K562 (cell line): ENCODE results near the gene HIF1A. TPM values are rescaled to one million over a fixed set of nuclear protein-coding genes. Genes with fewer than 3 reads are reported as not detected.
A peak's percentile ranks its signal among the peaks of the same experiment; 100 is the strongest.

ENCODE experiments used
- ATAC-seq: fragments of 200-7000 bp; cut with Tn5 transposase; 3 replicates; pipeline ENCODE4 v1.9.1; 2020; ENCODE audit warnings: moderate library complexity
- BruUV-seq: library from RNA; stranded (reverse); fragments of 400-500 nt; replicated peaks from 2 replicates; lab custom pipeline; 2021; lab: Mats Ljungman, UMichigan
- CTCF ChIA-PET: fragments of 300-600 bp; formaldehyde crosslinking; extraction: SDS; loops from one replicate; lab custom pipeline; 2021; ENCODE audit warnings: low intra/inter-chr PET ratio; lab: Yijun Ruan, JAX
- POLR2A ChIA-PET: fragments of 300-600, 350-650 bp; sonication (Branson Sonifier 250); formaldehyde crosslinking; extraction: SDS; loops from one replicate; lab custom pipeline; 2021; ENCODE audit warnings: antibody characterized with exemption, inconsistent platforms; lab: Yijun Ruan, JAX
- DNase-seq, 4 experiments: peaks; one replicate each; pipeline versions ENCODE4 v3.0.0 to v3.0.0-alpha.2; 2011 to 2018; ENCODE audit warnings: low spot score in 3 of 4, mixed read lengths in 3 of 4; ENCODE audit errors: extremely low read depth in 1 of 4
- FAIRE-seq: peaks from 2 replicates; lab custom pipeline; 2011; peaks lifted over from hg19 to GRCh38; lab: Jason Lieb, UNC
- H2AFZ ChIP-seq: 2 replicates; pipeline ENCODE4 v1.6.0; 2011; ENCODE audit warnings: low read depth, low read length, control low read depth, inconsistent platforms
- H3K27ac ChIP-seq: fragments of 200-600 bp; 3 replicates; pipeline ENCODE4 v1.8.0; 2011; ENCODE audit warnings: low read depth, mild to moderate bottlenecking, control low read depth, inconsistent platforms, low read length, moderate library complexity, mixed read lengths; ENCODE audit errors: extremely low read depth
- H3K27me3 ChIP-seq, 2 experiments: fragments of 300-600 bp in 1 of 2; 2 replicates in 1 of 2; 3 replicates in 1 of 2; pipeline versions ENCODE4 v1.6.0 to v1.8.0; 2011; ENCODE audit warnings: inconsistent platforms in 2 of 2, low read length in 2 of 2, mild to moderate bottlenecking in 1 of 2, mixed read lengths in 1 of 2, moderate library complexity in 1 of 2; ENCODE audit not compliant: control insufficient read depth in 2 of 2, insufficient read depth in 2 of 2
- H3K36me3 ChIP-seq: fragments of 300-600 bp; 3 replicates; pipeline ENCODE4 v1.8.0; 2011; ENCODE audit warnings: mild to moderate bottlenecking, low read length, inconsistent platforms; ENCODE audit not compliant: control insufficient read depth, insufficient read depth
- H3K4me1 ChIP-seq, 2 experiments: fragments of 200-600 bp in 1 of 2; replicated peaks in 1 of 2; 2 replicates in 1 of 2; 3 replicates in 1 of 2; pipeline versions ENCODE4 v1.5.1 to v1.8.0; 2011; ENCODE audit warnings: inconsistent platforms in 2 of 2, low read length in 2 of 2, mild to moderate bottlenecking in 1 of 2, mixed read lengths in 1 of 2, moderate library complexity in 1 of 2; ENCODE audit not compliant: control insufficient read depth in 2 of 2, insufficient read depth in 2 of 2
- H3K4me2 ChIP-seq: 2 replicates; pipeline ENCODE4 v1.6.1; 2011; ENCODE audit warnings: low read length, control low read depth, inconsistent platforms, mixed read lengths; ENCODE audit not compliant: insufficient read depth
- H3K4me3 ChIP-seq: fragments of 200-600 bp; sonication (generic), shearing (Covaris generic); 2 replicates; pipeline ENCODE4 v1.5.1; 2016; ENCODE audit warnings: control low read depth, inconsistent platforms
- H3K79me2 ChIP-seq: fragments of 200-600 bp; 3 replicates; pipeline ENCODE4 v1.8.0; 2011; ENCODE audit warnings: low read length, inconsistent platforms; ENCODE audit not compliant: control insufficient read depth, insufficient read depth
- H3K9ac ChIP-seq, 2 experiments: 2 replicates each; pipeline versions ENCODE4 v1.6.0 to v1.6.1; 2011; ENCODE audit warnings: low read depth in 2 of 2, low read length in 2 of 2, control low read depth in 1 of 2, inconsistent platforms in 1 of 2, mild to moderate bottlenecking in 1 of 2, mixed read lengths in 1 of 2; ENCODE audit not compliant: insufficient read depth in 1 of 2
- H3K9me1 ChIP-seq: one replicate; pipeline ENCODE4 v1.6.0; 2011; ENCODE audit warnings: inconsistent platforms, mild to moderate bottlenecking, low read length, moderate library complexity; ENCODE audit not compliant: control insufficient read depth, insufficient read depth
- H3K9me3 ChIP-seq: replicated peaks from 2 replicates; pipeline ENCODE4 v1.5.1; 2011; ENCODE audit warnings: low read depth, low read length, inconsistent platforms; ENCODE audit not compliant: control insufficient read depth, insufficient read depth
- H4K20me1 ChIP-seq: replicated peaks from 2 replicates; pipeline ENCODE4 v1.6.1; 2011; ENCODE audit warnings: low read length, inconsistent platforms, mixed read lengths; ENCODE audit not compliant: control insufficient read depth, insufficient read depth
- DIDO1 ChIP-seq: fragments of 450-650 bp; IDR thresholded peaks from 2 replicates; pipeline ENCODE4 v1.6.1; 2016; ENCODE audit warnings: low read depth, missing biosample characterization, missing genetic modification characterization
- GABPB1 ChIP-seq: sonication (generic); formaldehyde crosslinking; IDR thresholded peaks from 2 replicates; pipeline ENCODE4 v1.8.0; 2022; ENCODE audit warnings: mild to moderate bottlenecking, missing genetic modification reagents
- HNRNPK ChIP-seq: fragments of 200-400 bp; formaldehyde crosslinking; IDR thresholded peaks from one replicate; pipeline ENCODE4 v1.6.1; 2018; ENCODE audit warnings: mild to moderate bottlenecking, low read depth, low read length; ENCODE audit not compliant: poor library complexity, severe bottlenecking
- ZNF551 ChIP-seq: fragments of 250-450 bp; sonication (Bioruptor Pico); IDR thresholded peaks from 2 replicates; pipeline ENCODE4 v1.5.0; 2021; ENCODE audit warnings: mild to moderate bottlenecking, moderate library complexity
- ZNF696 ChIP-seq: fragments of 250-450 bp; sonication (Bioruptor Pico); conservative IDR thresholded peaks from 2 replicates; pipeline ENCODE4 v1.4.0; 2020; ENCODE audit warnings: mild to moderate bottlenecking, moderate library complexity
- WGBS: fragments of 100-300 bp; shearing (Covaris generic); methylation state at CpG from one replicate; pipeline ENCODE4 v1.1.6; 2016; ENCODE audit warnings: low coverage, mixed read lengths; ENCODE audit not compliant: insufficient coverage; ENCODE audit errors: missing lambda C conversion rate; 5-methylcytosine and 5-hydroxymethylcytosine counted together
- in situ Hi-C: fragments of 300-500 bp; cut with MboI; formaldehyde crosslinking; loops from 4 replicates; pipeline ENCODE4 v1.15.0; 2018; ENCODE audit warnings: inconsistent platforms, mixed read lengths
- intact Hi-C: fragments of 100-400 bp; cut with micrococcal nuclease; formaldehyde crosslinking; loops from 2 replicates; pipeline ENCODE4 v1.14.2; 2022
- polyA plus RNA-seq, 8 experiments: library from polyadenylated mRNA; depleted of rRNA in 4 of 8; stranded (reverse) in 5 of 8; unstranded in 3 of 8; fragments of >200 nt; fragmentation: Nextera tagmentation in 2 of 8; fragmentation: Illumina TruSeq in 1 of 8; extraction: Ambion mirVana in 2 of 8; extraction: Trizol in 1 of 8; gene quantifications; 2 replicates each; pipeline versions ENCODE4 v1.2.1 to v1.2.3, GENCODE V29; 2011 to 2014; ENCODE audit warnings: inconsistent platforms in 1 of 8, missing spikeins in 1 of 8
- total RNA-seq, 7 experiments: library from RNA; depleted of rRNA in 6 of 7; stranded (reverse); fragments of >200 nt in 6 of 7; fragmentation: Illumina TruSeq in 2 of 7; extraction: Trizol in 2 of 7; gene quantifications; 2 replicates each; pipeline versions ENCODE4 v1.2.1 to v1.2.3, GENCODE V29; 2011 to 2021; ENCODE audit warnings: low replicate concordance in 1 of 7
- TF ChIP-seq, protein P1 (sequence below): fragments of 450-650 bp; conservative IDR thresholded peaks from 2 replicates; pipeline ENCODE4 v1.6.1; 2016; ENCODE audit warnings: missing genetic modification characterization, low read depth, mild to moderate bottlenecking, control low read depth, missing compliant biosample characterization
- TF ChIP-seq, protein P2 (sequence below): fragments of 250-450 bp; sonication (Bioruptor Pico); IDR thresholded peaks from 2 replicates; pipeline ENCODE4 v1.5.0; 2020; ENCODE audit warnings: mild to moderate bottlenecking, borderline replicate concordance

Gene HIF1A
- total and polyA plus RNA-seq, 9 of the 15 experiments (the other 6 are each of a cell fraction or from before 2014, with no cell fraction given): 5.9 to 35.3 (median 24.2) TPM

DNA sequence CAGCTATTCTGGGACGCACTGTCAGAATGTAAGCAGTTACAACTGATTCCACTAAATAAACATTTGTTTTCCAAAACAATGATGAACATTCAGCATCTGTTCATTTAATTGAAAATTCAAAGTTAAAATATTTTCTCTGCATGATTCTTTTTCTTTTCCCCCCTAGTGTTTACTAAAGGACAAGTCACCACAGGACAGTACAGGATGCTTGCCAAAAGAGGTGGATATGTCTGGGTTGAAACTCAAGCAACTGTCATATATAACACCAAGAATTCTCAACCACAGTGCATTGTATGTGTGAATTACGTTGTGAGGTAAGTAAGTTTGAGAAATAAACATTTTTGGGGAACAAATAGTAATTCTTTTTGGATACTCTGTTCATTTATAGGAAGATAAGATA is 38.7 kb downstream of the HIF1A start:
- DNase-seq: no peak
- CTCF ChIA-PET: interaction anchor here (0.6 kb wide), 1 partner anchor 54 kb away, joined by 3 read pairs; no protein-coding TSS in a partner anchor
- no peaks in the 10 kb centered on the region for H3K4me1 ChIP-seq
- intact Hi-C loops: no loop called here
- WGBS: 90% methylated on average over 2 of the region's 2 CpGs
- H4K20me1 ChIP-seq: no peaks in the 10 kb centered on the region
- H3K9ac ChIP-seq: no peak overlapping the region
- BruUV-seq: no TSS peak
- no peak overlapping the region for H2AFZ ChIP-seq
- peaks cover 81% of the 10 kb centered on the region for H3K36me3 ChIP-seq
- TF ChIP-seq ZNF551 (CRISPR knock-in tag) (no peak), ZNF696 (CRISPR knock-in tag) (no peak), DIDO1 (no peak), HNRNPK (no peak), GABPB1 (no peak)
- TF ChIP-seq, protein P1, sequence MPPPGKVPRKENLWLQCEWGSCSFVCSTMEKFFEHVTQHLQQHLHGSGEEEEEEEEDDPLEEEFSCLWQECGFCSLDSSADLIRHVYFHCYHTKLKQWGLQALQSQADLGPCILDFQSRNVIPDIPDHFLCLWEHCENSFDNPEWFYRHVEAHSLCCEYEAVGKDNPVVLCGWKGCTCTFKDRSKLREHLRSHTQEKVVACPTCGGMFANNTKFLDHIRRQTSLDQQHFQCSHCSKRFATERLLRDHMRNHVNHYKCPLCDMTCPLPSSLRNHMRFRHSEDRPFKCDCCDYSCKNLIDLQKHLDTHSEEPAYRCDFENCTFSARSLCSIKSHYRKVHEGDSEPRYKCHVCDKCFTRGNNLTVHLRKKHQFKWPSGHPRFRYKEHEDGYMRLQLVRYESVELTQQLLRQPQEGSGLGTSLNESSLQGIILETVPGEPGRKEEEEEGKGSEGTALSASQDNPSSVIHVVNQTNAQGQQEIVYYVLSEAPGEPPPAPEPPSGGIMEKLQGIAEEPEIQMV (tag): no peak
- TF ChIP-seq, protein P2, sequence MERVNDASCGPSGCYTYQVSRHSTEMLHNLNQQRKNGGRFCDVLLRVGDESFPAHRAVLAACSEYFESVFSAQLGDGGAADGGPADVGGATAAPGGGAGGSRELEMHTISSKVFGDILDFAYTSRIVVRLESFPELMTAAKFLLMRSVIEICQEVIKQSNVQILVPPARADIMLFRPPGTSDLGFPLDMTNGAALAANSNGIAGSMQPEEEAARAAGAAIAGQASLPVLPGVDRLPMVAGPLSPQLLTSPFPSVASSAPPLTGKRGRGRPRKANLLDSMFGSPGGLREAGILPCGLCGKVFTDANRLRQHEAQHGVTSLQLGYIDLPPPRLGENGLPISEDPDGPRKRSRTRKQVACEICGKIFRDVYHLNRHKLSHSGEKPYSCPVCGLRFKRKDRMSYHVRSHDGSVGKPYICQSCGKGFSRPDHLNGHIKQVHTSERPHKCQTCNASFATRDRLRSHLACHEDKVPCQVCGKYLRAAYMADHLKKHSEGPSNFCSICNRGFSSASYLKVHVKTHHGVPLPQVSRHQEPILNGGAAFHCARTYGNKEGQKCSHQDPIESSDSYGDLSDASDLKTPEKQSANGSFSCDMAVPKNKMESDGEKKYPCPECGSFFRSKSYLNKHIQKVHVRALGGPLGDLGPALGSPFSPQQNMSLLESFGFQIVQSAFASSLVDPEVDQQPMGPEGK (CRISPR knock-in tag): no peak
- TF ChIP-seq, all 486 proteins: peak for 0
- Histone ChIP-seq H3K9me1 (no peaks in the 10 kb centered on the region), H3K4me3 (no peak overlapping the region), H3K9me3 (no peaks in the 10 kb centered on the region), H3K27me3 (no peaks in the 10 kb centered on the region), H3K79me2 (peaks cover 10% of the 10 kb centered on the region; the same call in 1 of the 3 replicates), H3K27ac (no peak overlapping the region), H3K4me2 (no peak overlapping the region)
- POLR2A ChIA-PET: interaction anchor here (1.1 to 1.5 kb wide), 2 partner anchors 18 to 21 kb away, joined by 3 to 7 read pairs; no protein-coding TSS in a partner anchor
- FAIRE-seq (peak; percentile 26), ATAC-seq (no peak)
- in situ Hi-C loops: loop anchor here (10.0 kb wide), 1 partner anchor 269 kb away; no protein-coding TSS in a partner anchor
